ENCODE measurements around the gene LBP.

LBP gene

DNA sequence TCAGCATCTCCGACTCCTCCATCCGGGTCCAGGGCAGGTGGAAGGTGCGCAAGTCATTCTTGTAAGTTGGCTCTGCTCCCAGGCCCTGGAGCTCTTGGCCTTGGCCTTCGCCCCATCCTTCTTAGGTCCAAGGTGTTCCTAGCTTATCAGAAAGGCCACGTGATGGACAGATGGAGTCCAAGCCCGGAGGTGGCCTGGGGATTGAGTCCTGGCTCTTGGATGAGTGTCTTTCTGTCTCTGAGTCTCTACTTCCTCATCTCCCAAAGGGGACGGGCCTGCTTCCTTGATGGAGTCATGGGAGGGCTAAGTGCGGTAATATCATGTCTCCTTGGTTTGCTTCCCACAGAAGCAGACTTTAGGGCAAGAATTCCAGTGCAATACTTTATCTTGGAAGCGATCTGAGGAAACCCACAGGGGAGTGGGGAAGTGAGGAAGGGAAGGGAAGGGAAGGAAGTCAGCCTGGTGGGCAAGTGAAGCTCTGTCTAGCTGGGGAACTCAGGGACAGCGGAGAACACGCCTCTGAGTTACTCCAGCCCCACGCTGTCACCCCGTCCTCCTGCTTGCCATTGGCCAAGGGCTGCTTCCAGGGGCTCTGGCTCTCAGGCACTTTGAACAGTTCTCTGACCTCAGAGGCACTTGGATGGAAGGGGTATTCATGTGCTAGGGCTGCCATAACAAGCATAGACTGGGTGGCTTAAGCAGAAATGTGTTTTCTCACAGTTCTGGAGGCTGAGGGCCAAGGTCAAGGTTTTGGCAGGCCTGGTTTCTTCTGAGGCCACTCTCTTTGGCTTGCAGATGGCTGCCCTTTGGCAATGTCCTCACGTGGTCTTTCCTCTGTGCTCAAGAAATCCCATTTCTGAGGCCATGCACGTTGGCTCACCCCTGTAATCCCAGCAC lies 4.8 kb downstream of the LBP start:
- no peak for DNase-seq (ENCODE audit: extremely low read depth, insufficient read length)
- Histone ChIP-seq H3K27me3 (replicated peaks; ENCODE audit: control insufficient read depth, insufficient read depth, low read length) (no peaks in the 10 kb centered on the region; the same call in 1 of the 2 replicates), H3K4me3 (replicated peaks; ENCODE audit: low read depth, low read length) (no peak overlapping the region), H3K36me3 (ENCODE audit: control insufficient read depth, insufficient read depth, low read length) (no peaks in the 10 kb centered on the region)
- TF ChIP-seq, protein P1, sequence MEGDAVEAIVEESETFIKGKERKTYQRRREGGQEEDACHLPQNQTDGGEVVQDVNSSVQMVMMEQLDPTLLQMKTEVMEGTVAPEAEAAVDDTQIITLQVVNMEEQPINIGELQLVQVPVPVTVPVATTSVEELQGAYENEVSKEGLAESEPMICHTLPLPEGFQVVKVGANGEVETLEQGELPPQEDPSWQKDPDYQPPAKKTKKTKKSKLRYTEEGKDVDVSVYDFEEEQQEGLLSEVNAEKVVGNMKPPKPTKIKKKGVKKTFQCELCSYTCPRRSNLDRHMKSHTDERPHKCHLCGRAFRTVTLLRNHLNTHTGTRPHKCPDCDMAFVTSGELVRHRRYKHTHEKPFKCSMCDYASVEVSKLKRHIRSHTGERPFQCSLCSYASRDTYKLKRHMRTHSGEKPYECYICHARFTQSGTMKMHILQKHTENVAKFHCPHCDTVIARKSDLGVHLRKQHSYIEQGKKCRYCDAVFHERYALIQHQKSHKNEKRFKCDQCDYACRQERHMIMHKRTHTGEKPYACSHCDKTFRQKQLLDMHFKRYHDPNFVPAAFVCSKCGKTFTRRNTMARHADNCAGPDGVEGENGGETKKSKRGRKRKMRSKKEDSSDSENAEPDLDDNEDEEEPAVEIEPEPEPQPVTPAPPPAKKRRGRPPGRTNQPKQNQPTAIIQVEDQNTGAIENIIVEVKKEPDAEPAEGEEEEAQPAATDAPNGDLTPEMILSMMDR (IDR thresholded peaks at IDR 0.05; ENCODE audit: insufficient read depth, low read length, poor library complexity, severe bottlenecking), result no peak

DNA sequence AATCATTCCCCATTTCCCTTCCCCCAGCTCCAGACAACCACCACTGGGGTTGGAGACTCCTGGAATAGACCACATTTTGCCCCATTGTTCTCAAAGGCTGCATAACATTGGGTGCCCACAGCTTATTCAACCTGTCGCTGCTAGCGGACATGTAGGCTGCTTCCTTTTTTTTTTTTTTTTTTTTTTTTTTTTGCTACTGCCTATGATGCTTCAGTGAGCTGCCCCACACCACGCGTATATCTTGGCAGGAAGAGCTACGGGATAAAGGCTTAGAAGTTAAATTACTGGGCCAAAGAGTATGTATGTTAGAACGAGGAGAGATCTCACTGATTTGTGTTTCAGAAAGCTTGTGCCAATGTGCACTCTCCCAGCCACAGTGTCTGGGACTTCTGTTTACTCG lies 7.0 kb downstream of the LBP start:
- no peak for DNase-seq (ENCODE audit: extremely low read depth, insufficient read length)
- Histone ChIP-seq H3K27me3 (replicated peaks; ENCODE audit: control insufficient read depth, insufficient read depth, low read length) (no peaks in the 10 kb centered on the region), H3K36me3 (ENCODE audit: control insufficient read depth, insufficient read depth, low read length) (no peaks in the 10 kb centered on the region), H3K4me3 (replicated peaks; ENCODE audit: low read depth, low read length) (no peak overlapping the region)
- TF ChIP-seq, protein P1 (IDR thresholded peaks at IDR 0.05; ENCODE audit: insufficient read depth, low read length, poor library complexity, severe bottlenecking), result no peak

DNA sequence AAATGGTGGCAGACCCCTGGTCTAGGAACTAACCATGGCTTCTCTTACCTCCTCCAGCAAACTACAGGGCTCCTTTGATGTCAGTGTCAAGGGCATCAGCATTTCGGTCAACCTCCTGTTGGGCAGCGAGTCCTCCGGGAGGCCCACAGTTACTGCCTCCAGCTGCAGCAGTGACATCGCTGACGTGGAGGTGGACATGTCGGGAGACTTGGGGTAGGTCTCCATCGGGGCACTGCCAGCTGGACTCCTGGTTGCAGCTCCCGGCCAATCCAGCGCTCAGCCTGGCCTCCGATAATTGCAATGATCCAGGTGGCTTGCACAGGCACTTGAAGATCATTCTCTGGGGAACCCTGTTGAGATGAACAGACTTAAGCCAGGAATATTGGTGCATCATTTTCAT lies 7.9 kb downstream of the LBP start:
- Histone ChIP-seq H3K27me3 (replicated peaks; ENCODE audit: control insufficient read depth, insufficient read depth, low read length) (no peaks in the 10 kb centered on the region), H3K4me3 (replicated peaks; ENCODE audit: low read depth, low read length) (no peak overlapping the region), H3K36me3 (ENCODE audit: control insufficient read depth, insufficient read depth, low read length) (no peaks in the 10 kb centered on the region)
- DNase-seq (ENCODE audit: extremely low read depth, insufficient read length), result no peak
- TF ChIP-seq, protein P1 (IDR thresholded peaks at IDR 0.05; ENCODE audit: insufficient read depth, low read length, poor library complexity, severe bottlenecking), result no peak

DNA sequence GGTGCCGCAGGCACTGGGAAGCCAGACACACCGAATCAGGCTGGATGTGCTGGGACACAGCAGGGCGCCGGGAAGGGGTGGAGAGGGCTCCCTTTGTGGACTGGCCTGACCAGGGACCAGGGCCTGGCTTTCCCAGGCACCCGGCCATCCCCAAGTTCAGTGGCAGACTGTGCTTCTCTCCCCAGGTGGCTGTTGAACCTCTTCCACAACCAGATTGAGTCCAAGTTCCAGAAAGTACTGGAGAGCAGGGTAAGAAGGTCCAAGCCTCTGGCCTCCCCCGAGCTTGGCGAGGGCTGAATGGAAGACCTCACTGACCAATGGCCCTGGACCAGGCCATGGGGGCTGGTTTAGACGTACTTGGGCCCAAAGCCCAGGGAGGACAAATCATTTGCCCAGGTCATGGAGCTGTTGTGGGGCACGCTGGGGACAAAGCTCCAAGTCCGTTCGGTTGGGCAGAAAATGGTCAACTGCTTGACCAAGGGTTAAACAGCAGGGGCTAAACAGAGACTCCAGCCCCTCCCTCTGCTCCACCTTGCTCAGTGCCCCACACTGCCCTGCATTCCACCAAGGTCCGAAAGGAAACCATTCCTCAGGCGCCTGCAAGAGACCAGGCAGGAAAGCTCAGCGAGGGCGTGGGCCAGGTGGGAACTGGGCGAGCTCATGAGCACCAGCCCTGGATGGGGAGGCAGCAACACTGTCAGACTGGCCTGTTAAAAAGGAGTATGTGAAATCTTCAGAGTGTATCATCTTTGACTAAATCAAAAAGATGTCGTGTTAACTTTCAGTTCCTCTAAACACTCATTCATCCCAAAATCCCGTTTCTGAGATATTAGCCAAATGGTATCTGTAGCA lies 9.1 kb downstream of the LBP start:
- Histone ChIP-seq H3K4me3 (replicated peaks; ENCODE audit: low read depth, low read length) (no peak overlapping the region), H3K27me3 (replicated peaks; ENCODE audit: control insufficient read depth, insufficient read depth, low read length) (no peaks in the 10 kb centered on the region), H3K36me3 (ENCODE audit: control insufficient read depth, insufficient read depth, low read length) (no peaks in the 10 kb centered on the region)
- DNase-seq (ENCODE audit: extremely low read depth, insufficient read length), result peak; percentile 19
- TF ChIP-seq, protein P1 (IDR thresholded peaks at IDR 0.05; ENCODE audit: insufficient read depth, low read length, poor library complexity, severe bottlenecking), result no peak

DNA sequence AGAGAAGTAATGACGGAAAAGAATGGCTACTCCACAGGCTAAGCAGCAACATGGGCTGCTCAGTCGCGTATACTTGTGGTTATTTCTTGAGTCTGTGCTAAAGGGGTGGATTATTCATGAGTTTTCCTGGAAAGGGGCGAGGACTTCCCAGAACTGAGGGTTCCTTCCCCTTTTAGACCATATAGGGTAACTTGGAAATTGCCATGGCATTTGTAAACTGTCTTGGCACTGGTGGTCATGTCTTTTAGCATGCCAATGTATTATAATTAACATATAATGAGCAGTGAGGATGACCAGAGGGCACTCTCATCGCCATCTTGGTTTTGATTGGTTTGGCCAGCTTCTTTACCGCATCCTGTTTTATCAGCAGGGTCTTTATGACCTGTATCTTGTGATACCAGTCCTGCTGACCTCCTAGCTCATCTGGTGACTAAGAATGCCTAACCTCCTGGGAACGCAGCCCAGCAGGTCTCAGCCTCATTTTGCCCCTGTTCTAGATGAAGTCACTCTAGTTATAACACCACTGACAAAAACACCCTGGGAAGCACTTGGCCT lies 11.4 kb downstream of the LBP start:
- TF ChIP-seq, protein P1 (IDR thresholded peaks at IDR 0.05; ENCODE audit: insufficient read depth, low read length, poor library complexity, severe bottlenecking), result no peak
- no peaks in the 10 kb centered on the region for H3K27me3 ChIP-seq (replicated peaks; ENCODE audit: control insufficient read depth, insufficient read depth, low read length)
- no peak overlapping the region for H3K4me3 ChIP-seq (replicated peaks; ENCODE audit: low read depth, low read length)
- no peak for DNase-seq (ENCODE audit: extremely low read depth, insufficient read length)
- no peaks in the 10 kb centered on the region for H3K36me3 ChIP-seq (ENCODE audit: control insufficient read depth, insufficient read depth, low read length)

Measured in GM06990 (cell line).